ENCODE measurements around the gene LIN54. TPM values are rescaled to one million over a fixed set of nuclear protein-coding genes. Genes with fewer than 3 reads are reported as not detected.

LIN54 gene
- total RNA-seq, 2 donors from 2014 or later: 14.6 to 17.9 TPM

GRCh38 chr4:82893942-82894341 lies 116.7 kb downstream of the LIN54 start:
- no peaks in the 10 kb centered on the region for H3K4me1 ChIP-seq
- intact Hi-C loops (cut with DNase I): loop anchor here (5.0 kb wide), 1 partner anchor 118 kb away; the partner anchor contains the start of gene LIN54
- no peak for TF ChIP-seq CTCF (IDR thresholded peaks at IDR 0.05)

GRCh38 chr4:82892467-82892802 lies 118.2 kb downstream of the LIN54 start:
- DNase-seq: no peak
- H3K27me3 ChIP-seq: no peaks in the 10 kb centered on the region
- H3K36me3 ChIP-seq: no peaks in the 10 kb centered on the region
- H3K4me1 ChIP-seq: no peaks in the 10 kb centered on the region
- H3K9me3 ChIP-seq: no peaks in the 10 kb centered on the region
- TF ChIP-seq CTCF (IDR thresholded peaks at IDR 0.05): no peak
- H3K9ac ChIP-seq (ENCODE audit: low read depth in 2 of 2, low read length in 2 of 2): no peak overlapping the region
- H3K27ac ChIP-seq: no peak overlapping the region
- H3K4me3 ChIP-seq: no peak overlapping the region
- intact Hi-C loops (cut with DNase I): loop anchor here (5.0 kb wide), 1 partner anchor 120 kb away; the partner anchor contains the start of gene LIN54

More at GRCh38 chr4:82893942-82894341, 116.7 kb downstream of the LIN54 start:
- no peak for DNase-seq
- H3K9ac ChIP-seq (ENCODE audit: low read depth in 2 of 2, low read length in 2 of 2): no peak overlapping the region
- no peaks in the 10 kb centered on the region for H3K27me3 ChIP-seq
- no peak overlapping the region for H3K27ac ChIP-seq
- H3K36me3 ChIP-seq: no peaks in the 10 kb centered on the region
- no peaks in the 10 kb centered on the region for H3K9me3 ChIP-seq
- no peak overlapping the region for H3K4me3 ChIP-seq

- intact Hi-C loops (cut with DNase I): loop anchor here (5.0 kb wide), 1 partner anchor 120 kb away; the partner anchor contains the start of gene LIN54
- Histone ChIP-seq H3K27ac (peak overlapping the region; percentile 86), H3K9ac (ENCODE audit: low read depth in 2 of 2, low read length in 2 of 2) (peak overlapping the region; percentile 98 to 99), H3K4me3 (peak overlapping the region; percentile 55), H3K9me3 (no peaks in the 10 kb centered on the region), H3K27me3 (no peaks in the 10 kb centered on the region), H3K4me1 (no peaks in the 10 kb centered on the region), H3K36me3 (no peaks in the 10 kb centered on the region)
- no peak for DNase-seq
- TF ChIP-seq CTCF (IDR thresholded peaks at IDR 0.05): no peak
These were observed 118.7 kb downstream of the LIN54 start for GRCh38 chr4:82891707-82892466.

DNA sequence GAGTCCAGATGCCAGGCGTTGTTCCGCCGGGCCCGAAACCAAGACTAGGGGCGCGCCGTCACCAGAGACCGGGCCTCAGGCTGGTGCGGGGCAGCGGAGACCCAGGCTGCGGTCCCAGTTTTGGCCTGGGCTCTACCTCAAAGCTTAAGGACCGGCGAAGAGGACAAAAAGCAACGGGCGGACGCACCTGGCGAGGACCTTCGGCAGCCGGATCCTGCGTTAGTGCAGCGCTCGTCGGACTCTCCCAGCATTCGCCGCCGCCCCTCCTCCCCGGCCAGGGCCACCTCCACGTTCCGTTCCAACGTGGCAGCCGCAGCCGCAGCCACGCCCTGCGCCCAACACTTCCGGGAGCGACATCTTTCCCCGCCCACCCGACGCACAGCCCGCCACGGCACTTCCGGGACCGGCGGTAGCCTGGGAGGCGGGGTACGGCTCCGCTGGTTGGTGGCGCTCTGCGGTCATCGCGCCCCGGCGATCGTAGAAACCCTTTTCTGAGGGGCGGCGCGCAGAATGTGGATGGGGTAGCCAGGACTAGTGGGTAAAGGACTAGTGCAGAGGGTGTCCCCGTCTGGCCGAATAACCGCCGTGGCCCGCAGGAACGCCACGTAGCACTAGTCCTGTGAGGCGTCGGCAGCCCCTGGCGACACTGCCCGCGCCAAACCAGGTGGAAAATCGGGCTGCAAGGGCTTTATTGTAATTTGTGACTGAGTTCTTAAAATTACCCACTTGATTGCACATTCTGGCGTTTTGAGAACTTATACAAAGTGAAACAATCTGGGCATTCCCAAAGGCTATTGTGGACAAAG lies 119.5 kb downstream of the LIN54 start, which contains the start of gene SEC31A:
SEC31A (minus strand) TSS at position 253 of the 806 bp plus-strand sequence. CDS start 9,217 bp downstream, outside the sequence.
- Histone ChIP-seq H3K27ac (peak within 1 kb of the TSS; percentile 86), H3K4me1 (no peaks in the 10 kb centered on the region), H3K27me3 (no peaks in the 10 kb centered on the region), H3K9me3 (no peaks in the 10 kb centered on the region), H3K36me3 (no peaks in the 10 kb centered on the region), H3K9ac (ENCODE audit: low read depth in 2 of 2, low read length in 2 of 2) (peak within 1 kb of the TSS; percentile 98 to 99), H3K4me3 (peak within 1 kb of the TSS; percentile 55)
- intact Hi-C loops (cut with DNase I): loop anchor here (5.0 kb wide), 1 partner anchor 121 kb away; the partner anchor contains the start of gene LIN54
- peak; percentile 97 for DNase-seq
- no peak for TF ChIP-seq CTCF (IDR thresholded peaks at IDR 0.05)

GRCh38 chr4:82890528-82890900 lies 120.1 kb downstream of the LIN54 start:
- H3K27me3 ChIP-seq: no peaks in the 10 kb centered on the region
- no peak for TF ChIP-seq CTCF (IDR thresholded peaks at IDR 0.05)
- no peaks in the 10 kb centered on the region for H3K36me3 ChIP-seq
- H3K9me3 ChIP-seq: no peaks in the 10 kb centered on the region
- no peak for DNase-seq
- H3K9ac ChIP-seq (ENCODE audit: low read depth in 2 of 2, low read length in 2 of 2): peak overlapping the region; percentile 98 to 99
- H3K4me3 ChIP-seq: peak overlapping the region; percentile 55
- no peaks in the 10 kb centered on the region for H3K4me1 ChIP-seq
- peak overlapping the region; percentile 86 for H3K27ac ChIP-seq
- intact Hi-C loops (cut with DNase I): loop anchor here (5.0 kb wide), 1 partner anchor 122 kb away; the partner anchor contains the start of gene LIN54

Data from colonic mucosa (tissue), 4 donors.